MCF 10A (cell line): Measurements from ENCODE around the gene DNHD1. TPM values are rescaled to one million over a fixed set of nuclear protein-coding genes. Genes with fewer than 3 reads are reported as not detected.

ENCODE experiments used
- BruUV-seq: library from RNA; stranded (reverse); fragments of 400-500 nt; replicated peaks from 2 replicates; lab custom pipeline; 2021; lab: Mats Ljungman, UMichigan
- CTCF ChIA-PET: fragments of 300-600 bp; sonication (Branson Sonifier 250); formaldehyde crosslinking; extraction: SDS; loops from one replicate; lab custom pipeline; 2021; ENCODE audit warnings: antibody characterized with exemption, inconsistent platforms; lab: Yijun Ruan, JAX
- POLR2A ChIA-PET: fragments of 300-600, 350-650 bp; sonication (Branson Sonifier 250); formaldehyde crosslinking; extraction: SDS; loops from one replicate; lab custom pipeline; 2020; ENCODE audit warnings: antibody characterized with exemption, inconsistent platforms; lab: Yijun Ruan, JAX
- DNase-seq: peaks from one replicate; pipeline ENCODE4 v3.0.0-alpha.2; 2018; ENCODE audit not compliant: unreplicated experiment
- H3K27ac Mint-ChIP-seq: one replicate; pipeline ENCODE4 v1.8.0; 2022; ENCODE audit warnings: mild to moderate bottlenecking, low read depth, mixed read lengths; ENCODE audit not compliant: unreplicated experiment
- H3K27me3 Mint-ChIP-seq: one replicate; pipeline ENCODE4 v1.8.0; 2022; ENCODE audit warnings: mixed read lengths; ENCODE audit not compliant: insufficient read depth, unreplicated experiment
- H3K36me3 Mint-ChIP-seq: one replicate; pipeline ENCODE4 v1.8.0; 2022; ENCODE audit warnings: mild to moderate bottlenecking, moderate library complexity, mixed read lengths; ENCODE audit not compliant: insufficient read depth, unreplicated experiment
- H3K4me1 Mint-ChIP-seq: one replicate; pipeline ENCODE4 v1.8.0; 2022; ENCODE audit warnings: mixed read lengths; ENCODE audit not compliant: insufficient read depth, unreplicated experiment
- H3K4me3 Mint-ChIP-seq: one replicate; pipeline ENCODE4 v1.8.0; 2022; ENCODE audit warnings: mild to moderate bottlenecking, moderate library complexity, mixed read lengths; ENCODE audit not compliant: unreplicated experiment
- H3K9me3 Mint-ChIP-seq: one replicate; pipeline ENCODE4 v1.8.0; 2022; ENCODE audit warnings: mixed read lengths; ENCODE audit not compliant: unreplicated experiment
- CTCF ChIP-seq: fragments of 200-600 bp; IDR thresholded peaks from one replicate; pipeline ENCODE4 v1.8.0; 2022; ENCODE audit warnings: antibody characterized with exemption, mild to moderate bottlenecking; ENCODE audit not compliant: unreplicated experiment
- intact Hi-C: fragments of 100-400 bp; cut with micrococcal nuclease; formaldehyde crosslinking; loops from 2 replicates; pipeline ENCODE4 v1.14.1; 2022
- total RNA-seq: library from RNA; stranded (reverse); gene quantifications from 2 replicates; pipeline ENCODE4 v1.2.3, GENCODE V29; 2022

DNHD1 gene
- total RNA-seq, 1 experiment from 2014 or later = 18.3 TPM

- Mint-ChIP-seq H3K27ac (no peak overlapping the region), H3K9me3 (no peaks in the 10 kb centered on the region), H3K4me3 (no peak overlapping the region), H3K36me3 (peaks cover 55% of the 10 kb centered on the region), H3K4me1 (peaks cover 13% of the 10 kb centered on the region), H3K27me3 (no peaks in the 10 kb centered on the region)
- intact Hi-C loops = loop anchor here (5.0 to 10.0 kb wide), 3 partner anchors 107 to 223 kb away; partner anchors contain the start of gene TRIM3
- DNase-seq = no peak
- ChIA-PET POLR2A (interaction anchor here (0.7 to 1.1 kb wide), 3 partner anchors 12 to 83 kb away, joined by 3 to 4 read pairs (median 3); partner anchors contain the start of genes MRPL17 and TAF10), CTCF (interaction anchor here (0.6 to 1.9 kb wide), 6 partner anchors 10 to 303 kb away, joined by 3 to 10 read pairs (median 3); partner anchors contain the start of gene TAF10)
- no TSS peak for BruUV-seq
- no peak for TF ChIP-seq CTCF
These were observed 102.9 kb downstream of the DNHD1 start for GRCh38 chr11:6599881-6600390.

- H3K9me3 Mint-ChIP-seq = no peaks in the 10 kb centered on the region
- CTCF ChIA-PET = interaction anchor here (4.8 kb wide), 1 partner anchor 82 kb away, joined by 34 read pairs; the partner anchor contains the start of gene MRPL17
- no TSS peak for BruUV-seq
- peaks cover 52% of the 10 kb centered on the region for H3K36me3 Mint-ChIP-seq
- no peak for DNase-seq
- H3K4me1 Mint-ChIP-seq = peaks cover 17% of the 10 kb centered on the region
- POLR2A ChIA-PET = no interaction called here
- intact Hi-C loops = loop anchor here (5.0 to 10.0 kb wide), 3 partner anchors 106 to 224 kb away; partner anchors contain the start of gene TRIM3
- H3K27me3 Mint-ChIP-seq = no peaks in the 10 kb centered on the region
- no peak overlapping the region for H3K27ac Mint-ChIP-seq
- TF ChIP-seq CTCF = no peak
- H3K4me3 Mint-ChIP-seq = no peak overlapping the region
These were observed 104.0 kb downstream of the DNHD1 start for GRCh38 chr11:6601041-6601461.

- no peak for TF ChIP-seq CTCF
- BruUV-seq = no TSS peak
- POLR2A ChIA-PET = interaction anchor here (0.6 to 4.6 kb wide), 13 partner anchors 8 to 324 kb away, joined by 3 to 56 read pairs (median 5); partner anchors contain the start of genes ARFIP2, CAVIN3, MRPL17 and SMPD1
- DNase-seq = no peak
- no peaks in the 10 kb centered on the region for H3K9me3 Mint-ChIP-seq
- H3K27me3 Mint-ChIP-seq = no peaks in the 10 kb centered on the region
- H3K27ac Mint-ChIP-seq = no peak overlapping the region
- intact Hi-C loops = loop anchor here (2.0 to 10.0 kb wide), 4 partner anchors 72 to 225 kb away; partner anchors contain the start of gene TRIM3
- peaks cover 25% of the 10 kb centered on the region for H3K4me1 Mint-ChIP-seq
- peaks cover 39% of the 10 kb centered on the region for H3K36me3 Mint-ChIP-seq
- CTCF ChIA-PET = interaction anchor here (0.6 to 4.8 kb wide), 4 partner anchors 10 to 339 kb away, joined by 3 to 34 read pairs (median 10); partner anchors contain the start of genes MRPL17 and TAF10
- H3K4me3 Mint-ChIP-seq = no peak overlapping the region
These were observed 105.2 kb downstream of the DNHD1 start for GRCh38 chr11:6602096-6602940.
